ENCODE data around the gene TCERG1.

Gene TCERG1

DNA sequence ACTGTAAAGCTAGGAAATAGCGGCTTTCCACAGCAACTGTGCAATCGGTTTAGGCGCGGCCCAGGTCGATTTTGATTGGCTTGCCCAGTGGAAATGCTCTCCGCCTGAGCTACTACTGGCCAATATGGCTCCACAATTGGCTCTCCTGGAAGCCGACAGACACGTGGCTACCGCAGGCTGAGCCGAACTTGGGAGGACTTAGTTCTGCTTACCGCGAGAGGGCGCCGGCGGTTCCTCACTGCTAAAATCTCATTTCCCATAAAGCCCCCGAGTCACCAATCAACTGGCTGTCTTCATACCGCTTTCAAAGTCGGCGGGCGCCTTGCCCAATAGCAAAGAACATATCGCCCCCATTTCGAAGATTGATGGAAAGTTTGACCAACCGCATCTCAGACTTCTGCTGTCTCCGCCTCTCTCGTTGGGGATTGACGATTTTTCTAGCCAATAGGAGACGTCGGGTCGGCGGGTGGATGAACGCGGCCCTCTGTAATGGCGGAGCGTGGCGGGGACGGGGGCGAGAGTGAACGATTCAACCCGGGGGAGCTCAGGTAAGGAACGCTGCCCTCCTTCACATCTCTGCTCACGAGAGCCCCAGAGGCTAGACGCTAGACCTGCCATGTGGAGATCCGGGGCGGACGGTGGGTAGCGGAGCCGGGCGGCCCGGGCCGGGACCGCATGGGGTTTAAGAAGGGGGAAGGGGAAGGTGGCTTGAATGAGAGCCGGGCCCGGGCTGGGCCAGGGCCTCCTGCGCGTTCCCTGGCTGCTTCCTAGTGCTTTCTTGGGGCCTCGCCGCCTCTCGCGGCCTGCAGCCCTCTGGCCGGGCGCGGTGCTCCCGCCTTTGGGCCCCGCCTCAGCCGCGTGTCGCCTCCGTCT is at the start of gene TCERG1:
TSS of gene TCERG1 (plus strand) at position 473 of the 873 bp plus-strand sequence. CDS start at position 490, 17 bp downstream.
- DNase-seq, result peak; percentile 98 to 99

GRCh38 chr5:146398826-146399225 is 48.3 kb upstream of the TCERG1 start:
- DNase-seq, result no peak

DNA sequence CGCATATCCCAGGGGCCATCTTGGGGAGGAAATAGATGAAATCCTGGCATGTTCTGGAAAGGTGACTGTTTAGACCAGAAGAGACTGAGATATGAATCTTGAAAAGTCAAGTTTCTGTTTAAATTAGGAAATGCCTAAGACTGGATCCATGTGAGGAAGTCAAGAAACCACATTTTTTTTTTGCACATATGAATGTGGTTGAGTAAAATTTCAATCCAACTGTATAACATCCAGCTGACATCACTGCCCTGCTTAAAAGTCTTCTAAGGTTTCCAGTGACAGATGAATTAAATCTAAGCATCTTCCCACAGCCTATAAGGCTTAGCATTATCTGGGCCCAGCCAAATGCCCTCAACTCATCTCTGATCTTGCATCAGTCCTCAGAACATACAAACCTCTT is 47.7 kb upstream of the TCERG1 start:
- no peak for DNase-seq

GRCh38 chr5:146400201-146400600 is 46.9 kb upstream of the TCERG1 start:
- DNase-seq, result no peak

- DNase-seq, result no peak
Observed at GRCh38 chr5:146401021-146401420, 46.1 kb upstream of the TCERG1 start.

GRCh38 chr5:146402949-146403348 is 44.2 kb upstream of the TCERG1 start:
- no peak for DNase-seq

GRCh38 chr5:146409054-146409671 is 38.0 kb upstream of the TCERG1 start:
- DNase-seq, result no peak

- no peak for DNase-seq
Observed at GRCh38 chr5:146410272-146410671, 36.9 kb upstream of the TCERG1 start.

- no peak for DNase-seq
Observed at GRCh38 chr5:146419696-146420095, 27.4 kb upstream of the TCERG1 start.

GRCh38 chr5:146425023-146425422 is 22.1 kb upstream of the TCERG1 start:
- no peak for DNase-seq

DNA sequence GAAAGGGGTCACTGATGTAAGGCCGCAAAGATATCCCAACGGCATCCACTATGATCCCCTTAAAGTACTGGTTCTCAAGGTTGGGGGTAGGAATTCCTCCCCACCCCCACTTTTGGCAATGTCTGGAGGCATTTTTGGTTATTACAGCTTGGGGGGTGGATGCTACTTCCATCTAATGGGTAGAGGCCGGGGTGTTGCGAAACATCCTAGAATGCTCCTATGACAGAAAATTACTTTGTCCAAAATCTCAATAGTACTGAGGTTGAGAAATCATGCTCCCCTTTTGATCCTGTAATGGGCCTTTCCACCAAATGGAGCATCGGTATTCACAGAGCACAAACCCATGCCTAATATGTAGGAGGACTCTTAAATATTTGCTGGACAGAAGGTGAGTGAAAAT is 20.8 kb upstream of the TCERG1 start:
- no peak for DNase-seq

GRCh38 chr5:146426853-146427618 is 20.1 kb upstream of the TCERG1 start:
- peak in 1 of 2 donors; percentile 48 for DNase-seq

GRCh38 chr5:146427619-146427997 is 19.5 kb upstream of the TCERG1 start:
- DNase-seq, result no peak

DNA sequence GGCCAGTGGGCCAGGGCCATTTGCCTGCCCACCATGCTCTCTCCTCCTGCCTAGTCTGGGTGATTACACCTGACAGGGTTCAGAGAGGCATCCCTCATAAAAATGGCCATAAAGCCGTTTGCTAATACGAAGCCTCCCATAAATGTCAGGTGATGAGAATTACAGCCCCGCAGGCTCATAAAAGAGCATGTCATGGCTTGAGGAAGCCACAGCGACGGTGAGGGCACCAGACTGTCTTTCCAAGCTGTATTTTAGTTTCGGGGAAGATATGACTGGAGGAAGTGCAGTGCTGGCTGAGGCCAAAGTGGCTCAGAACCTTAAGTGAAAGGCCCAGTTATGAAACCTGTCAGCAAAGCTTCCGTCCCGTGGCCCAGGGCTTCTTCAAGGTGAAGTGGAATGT is 18.5 kb upstream of the TCERG1 start:
- no peak for DNase-seq

- no peak for DNase-seq
Observed at GRCh38 chr5:146440353-146440752, 6.8 kb upstream of the TCERG1 start.

GRCh38 chr5:146440870-146441495 is 6.2 kb upstream of the TCERG1 start:
- no peak for DNase-seq

DNA sequence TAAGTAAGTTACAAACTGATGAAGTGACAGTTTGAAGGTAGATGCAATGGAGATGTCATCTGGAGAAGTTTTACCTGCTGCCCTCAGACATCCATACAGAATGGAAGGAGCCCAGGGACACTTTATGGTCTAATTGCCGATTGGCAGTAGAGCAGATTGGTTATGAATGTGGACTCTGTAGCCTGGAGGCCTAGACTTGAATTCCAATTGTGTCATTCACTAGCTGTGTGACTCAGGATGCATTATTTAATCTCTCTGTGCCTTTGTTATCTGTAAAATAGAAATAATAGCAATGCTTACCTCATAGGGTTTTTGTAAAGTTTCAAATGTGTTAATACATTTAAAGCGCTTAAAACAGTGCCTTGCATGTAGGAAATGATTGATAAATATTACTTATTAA is 5.2 kb upstream of the TCERG1 start:
- no peak for DNase-seq

DNA sequence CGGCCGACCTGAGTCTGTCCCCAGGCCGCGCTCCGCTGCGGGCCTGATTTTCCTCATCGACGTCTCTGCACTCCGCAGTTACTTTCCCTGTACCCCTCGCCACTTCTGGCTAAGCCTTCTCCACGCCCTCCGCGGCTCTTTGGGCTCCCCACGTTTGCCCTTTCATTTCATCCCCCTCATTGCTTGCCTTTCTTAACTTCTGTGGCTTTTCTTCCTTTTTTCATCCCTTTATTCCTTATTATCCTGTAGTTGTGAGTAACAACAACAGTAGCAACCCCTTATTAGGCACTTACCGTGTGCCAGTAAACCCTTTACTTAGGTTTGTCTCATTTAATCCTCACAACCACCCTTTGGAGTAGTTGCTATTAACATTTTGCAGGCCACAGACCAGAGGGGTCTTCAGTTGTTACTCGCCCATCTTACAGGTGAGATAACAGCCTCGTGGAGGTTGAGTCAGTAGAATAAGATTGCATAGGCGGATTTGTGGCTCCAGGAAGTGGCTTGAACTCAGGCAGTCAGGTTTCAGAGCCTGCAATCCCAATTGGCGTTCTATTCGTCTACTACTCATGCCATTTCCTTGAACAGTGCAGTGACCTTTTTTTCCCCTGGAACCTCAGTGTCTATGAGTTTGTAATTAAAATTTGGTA is 724 bp downstream of the TCERG1 start:
- peak in 1 of 2 donors; percentile 23 for DNase-seq

DNA sequence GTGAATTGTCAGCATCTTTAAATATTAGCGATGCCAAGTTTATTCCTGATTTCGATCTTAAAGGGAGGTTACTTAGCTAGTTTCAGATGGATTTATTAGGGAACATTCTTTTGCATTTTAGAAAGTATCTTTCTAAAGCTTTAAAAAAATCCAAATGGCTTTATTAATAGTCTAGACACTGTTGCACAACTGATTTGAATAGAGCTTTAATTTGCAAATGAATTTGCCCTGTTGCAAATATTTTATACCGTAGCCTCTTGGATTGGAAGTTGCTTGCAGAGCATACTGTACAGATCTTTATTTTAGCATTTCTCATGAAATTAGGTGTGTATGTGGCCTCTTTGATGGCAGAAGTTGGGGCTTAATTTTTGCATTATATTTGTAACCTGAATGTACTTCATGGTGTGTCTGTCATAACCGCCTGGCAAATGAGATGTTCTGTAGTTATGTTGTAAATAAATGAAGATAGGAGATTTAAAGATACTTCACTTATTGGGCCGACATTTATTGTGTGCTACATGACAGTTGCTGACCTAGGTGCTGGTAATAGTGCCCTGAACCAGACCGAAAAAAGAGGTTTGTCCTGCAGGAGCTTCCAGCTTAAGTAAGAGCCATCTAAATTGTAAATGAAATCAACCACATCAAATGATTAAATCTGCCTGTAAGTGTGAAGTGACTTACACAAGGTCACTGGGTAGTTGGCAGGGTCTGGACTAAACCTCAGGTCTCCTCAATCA is 1.8 kb downstream of the TCERG1 start:
- DNase-seq, result no peak

- DNase-seq, result no peak
Observed at GRCh38 chr5:146450002-146450401, 2.9 kb downstream of the TCERG1 start.

- no peak for DNase-seq
Observed at GRCh38 chr5:146451411-146451810, 4.3 kb downstream of the TCERG1 start.

- no peak for DNase-seq
Observed at GRCh38 chr5:146457431-146457830, 10.3 kb downstream of the TCERG1 start.
